DND-41 (cell line): Measurements from ENCODE around the gene KCTD19.

Source experiments
- CTCF ChIP-seq: IDR thresholded peaks from 2 replicates; pipeline ENCODE4 v1.5.1; 2012; ENCODE audit warnings: borderline replicate concordance, low read length, moderate library complexity, mild to moderate bottlenecking; ENCODE audit not compliant: poor library complexity, severe bottlenecking; ENCODE audit errors: extremely low read depth
- EZH2 ChIP-seq: IDR thresholded peaks from 3 replicates; pipeline ENCODE4 v1.6.1; 2012; ENCODE audit warnings: borderline replicate concordance, low read depth, mild to moderate bottlenecking, moderate library complexity, low read length, inconsistent platforms; ENCODE audit not compliant: severe bottlenecking

GRCh38 chr16:67240506-67240905, 86.0 kb downstream of the KCTD19 start:
- TF ChIP-seq EZH2 (no peak), CTCF (no peak)
